ENCODE results near the gene DOCK2.

The DOCK2 gene

DNA sequence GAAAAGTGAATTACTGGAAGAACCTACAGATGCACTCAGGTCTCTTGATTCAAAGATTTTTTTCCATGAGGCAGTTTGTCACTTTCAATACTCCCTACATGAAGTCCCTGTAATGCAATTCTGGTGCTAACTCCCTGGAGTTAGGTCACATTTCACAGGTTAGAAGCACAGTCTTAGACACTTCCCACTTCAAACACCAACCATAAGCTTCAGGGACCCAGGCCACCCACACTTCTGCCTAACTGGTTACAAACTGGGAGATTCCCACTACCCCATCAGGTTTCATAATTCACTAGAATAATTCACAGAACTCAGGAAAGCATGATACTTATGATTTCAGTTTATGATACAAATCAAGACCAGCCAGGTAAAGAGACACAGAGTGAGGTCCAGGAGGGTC, 439.7 kb downstream of the DOCK2 start:
- no peak overlapping the region for H3K4me3 ChIP-seq (replicated peaks; ENCODE audit: low read depth, low read length)
- DNase-seq (ENCODE audit: low read depth), result no peak
- TF ChIP-seq, protein P1, sequence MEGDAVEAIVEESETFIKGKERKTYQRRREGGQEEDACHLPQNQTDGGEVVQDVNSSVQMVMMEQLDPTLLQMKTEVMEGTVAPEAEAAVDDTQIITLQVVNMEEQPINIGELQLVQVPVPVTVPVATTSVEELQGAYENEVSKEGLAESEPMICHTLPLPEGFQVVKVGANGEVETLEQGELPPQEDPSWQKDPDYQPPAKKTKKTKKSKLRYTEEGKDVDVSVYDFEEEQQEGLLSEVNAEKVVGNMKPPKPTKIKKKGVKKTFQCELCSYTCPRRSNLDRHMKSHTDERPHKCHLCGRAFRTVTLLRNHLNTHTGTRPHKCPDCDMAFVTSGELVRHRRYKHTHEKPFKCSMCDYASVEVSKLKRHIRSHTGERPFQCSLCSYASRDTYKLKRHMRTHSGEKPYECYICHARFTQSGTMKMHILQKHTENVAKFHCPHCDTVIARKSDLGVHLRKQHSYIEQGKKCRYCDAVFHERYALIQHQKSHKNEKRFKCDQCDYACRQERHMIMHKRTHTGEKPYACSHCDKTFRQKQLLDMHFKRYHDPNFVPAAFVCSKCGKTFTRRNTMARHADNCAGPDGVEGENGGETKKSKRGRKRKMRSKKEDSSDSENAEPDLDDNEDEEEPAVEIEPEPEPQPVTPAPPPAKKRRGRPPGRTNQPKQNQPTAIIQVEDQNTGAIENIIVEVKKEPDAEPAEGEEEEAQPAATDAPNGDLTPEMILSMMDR (IDR thresholded peaks at IDR 0.05; ENCODE audit: low read length, missing control alignments), result no peak

DNA sequence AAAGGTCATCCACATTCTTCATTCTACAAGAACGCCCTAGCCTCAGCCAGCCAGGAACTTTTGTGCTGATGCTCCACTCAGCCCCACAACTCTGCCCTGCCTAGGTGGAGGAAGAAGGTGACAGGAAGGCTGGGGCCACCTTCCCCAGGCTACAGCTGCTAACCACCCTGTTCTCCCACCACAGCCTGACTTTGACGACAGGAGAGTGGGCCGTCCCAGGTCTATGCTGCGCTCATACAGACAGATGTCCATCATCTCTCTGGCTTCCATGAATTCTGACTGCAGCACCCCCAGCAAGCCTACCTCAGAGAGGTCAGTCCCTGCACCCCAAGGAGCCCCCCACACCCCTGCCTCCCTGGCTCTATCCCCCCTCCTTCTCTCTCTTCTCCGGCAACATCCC, 440.5 kb downstream of the DOCK2 start:
- no peak for DNase-seq (ENCODE audit: low read depth)
- TF ChIP-seq, protein P1 (IDR thresholded peaks at IDR 0.05; ENCODE audit: low read length, missing control alignments), result no peak
- no peak overlapping the region for H3K4me3 ChIP-seq (replicated peaks; ENCODE audit: low read depth, low read length)

DNA sequence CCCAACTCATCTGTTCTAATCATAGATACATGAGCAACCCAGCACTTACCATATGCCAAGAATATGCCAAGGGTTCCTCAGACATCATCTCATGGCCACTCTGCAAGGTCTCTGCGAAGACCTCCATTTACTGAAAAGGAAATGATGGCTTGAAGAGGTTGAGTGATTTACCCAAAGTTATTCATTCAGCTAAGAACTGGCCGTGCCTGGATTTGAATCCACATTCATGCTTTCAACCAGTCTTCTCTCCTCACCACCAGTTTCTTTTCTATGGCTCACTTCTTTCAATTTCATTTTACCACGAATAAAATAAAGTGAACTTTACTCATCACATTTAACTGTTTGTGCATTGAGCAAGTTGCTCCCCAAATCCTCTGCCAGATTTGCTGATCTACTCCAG, 441.4 kb downstream of the DOCK2 start:
- TF ChIP-seq, protein P1 (IDR thresholded peaks at IDR 0.05; ENCODE audit: low read length, missing control alignments), result no peak
- DNase-seq (ENCODE audit: low read depth), result no peak

DNA sequence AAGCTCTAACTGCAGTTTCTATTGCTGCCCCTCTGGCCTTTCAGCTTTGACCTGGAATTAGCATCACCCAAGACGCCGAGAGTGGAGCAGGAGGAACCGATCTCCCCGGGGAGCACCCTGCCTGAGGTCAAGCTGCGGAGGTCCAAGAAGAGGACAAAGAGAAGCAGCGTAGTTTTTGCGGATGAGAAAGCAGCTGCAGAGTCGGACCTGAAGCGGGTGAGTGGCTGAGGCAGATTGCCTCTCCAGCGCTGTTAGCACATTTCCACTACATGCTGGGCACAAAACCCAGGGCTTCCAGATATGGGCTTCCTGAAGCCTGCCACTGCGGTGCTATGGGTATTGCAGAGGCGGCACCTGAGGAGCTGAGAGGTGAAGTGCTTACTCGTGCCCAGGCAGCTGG, 441.9 kb downstream of the DOCK2 start:
- no peak for DNase-seq (ENCODE audit: low read depth)
- TF ChIP-seq, protein P1 (IDR thresholded peaks at IDR 0.05; ENCODE audit: low read length, missing control alignments), result no peak
- H3K4me3 ChIP-seq (replicated peaks; ENCODE audit: low read depth, low read length), result no peak overlapping the region

More for the DNA sequence above, 441.4 kb downstream of the DOCK2 start:
- H3K4me3 ChIP-seq (replicated peaks; ENCODE audit: low read depth, low read length), result no peak overlapping the region

DNA sequence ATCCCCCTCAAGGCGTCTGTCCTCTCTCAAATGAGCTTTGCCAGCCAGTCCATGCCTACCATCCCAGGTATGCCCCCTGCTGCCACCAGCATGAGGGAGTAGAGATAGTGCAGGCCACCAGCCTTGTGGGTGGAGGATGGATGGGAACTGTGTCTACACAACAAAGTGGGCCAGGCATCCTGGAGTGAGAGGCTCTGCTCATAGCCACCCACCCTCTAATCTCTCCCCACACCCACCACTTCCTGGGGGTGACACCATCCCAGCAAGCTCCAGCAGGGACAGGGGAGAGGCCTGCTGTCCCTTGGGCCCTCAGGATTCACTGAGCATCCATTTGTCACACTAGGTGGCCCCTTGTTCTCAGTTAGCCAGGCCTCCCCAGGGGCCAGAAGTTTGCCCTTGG, 443.1 kb downstream of the DOCK2 start:
- H3K4me3 ChIP-seq (replicated peaks; ENCODE audit: low read depth, low read length), result no peak overlapping the region
- TF ChIP-seq, protein P1 (IDR thresholded peaks at IDR 0.05; ENCODE audit: low read length, missing control alignments), result no peak
- DNase-seq (ENCODE audit: low read depth), result no peak

- DNase-seq (ENCODE audit: low read depth), result no peak
- TF ChIP-seq, protein P1 (IDR thresholded peaks at IDR 0.05; ENCODE audit: low read length, missing control alignments), result no peak
- no peak overlapping the region for H3K4me3 ChIP-seq (replicated peaks; ENCODE audit: low read depth, low read length)
Measured at GRCh38 chr5:170080786-170081445, 443.8 kb downstream of the DOCK2 start.

- no peak for DNase-seq (ENCODE audit: low read depth)
- H3K4me3 ChIP-seq (replicated peaks; ENCODE audit: low read depth, low read length), result no peak overlapping the region
- TF ChIP-seq, protein P1 (IDR thresholded peaks at IDR 0.05; ENCODE audit: low read length, missing control alignments), result no peak
Measured at GRCh38 chr5:170081616-170082015, 444.5 kb downstream of the DOCK2 start.
